Smooth muscle cell of trachea (primary cell): ENCODE measurements around the gene CLIC2. TPM values are rescaled to one million over a fixed set of nuclear protein-coding genes. Genes with fewer than 3 reads are reported as not detected.

Experiments used
- total RNA-seq: library from RNA; depleted of rRNA; stranded (reverse); fragments of >200 nt; gene quantifications from 2 replicates; pipeline ENCODE4 v1.2.1, GENCODE V29; 2014

CLIC2 gene
- total RNA-seq, result 29.4 and 29.8 TPM in 2 replicates

GRCh38 chrX:155334486-155335336 is at the start of gene CLIC2:
Gene CLIC2 (minus strand): TSS chrX:155334614. CDS start chrX:155334427, 187 bp downstream.

DNA sequence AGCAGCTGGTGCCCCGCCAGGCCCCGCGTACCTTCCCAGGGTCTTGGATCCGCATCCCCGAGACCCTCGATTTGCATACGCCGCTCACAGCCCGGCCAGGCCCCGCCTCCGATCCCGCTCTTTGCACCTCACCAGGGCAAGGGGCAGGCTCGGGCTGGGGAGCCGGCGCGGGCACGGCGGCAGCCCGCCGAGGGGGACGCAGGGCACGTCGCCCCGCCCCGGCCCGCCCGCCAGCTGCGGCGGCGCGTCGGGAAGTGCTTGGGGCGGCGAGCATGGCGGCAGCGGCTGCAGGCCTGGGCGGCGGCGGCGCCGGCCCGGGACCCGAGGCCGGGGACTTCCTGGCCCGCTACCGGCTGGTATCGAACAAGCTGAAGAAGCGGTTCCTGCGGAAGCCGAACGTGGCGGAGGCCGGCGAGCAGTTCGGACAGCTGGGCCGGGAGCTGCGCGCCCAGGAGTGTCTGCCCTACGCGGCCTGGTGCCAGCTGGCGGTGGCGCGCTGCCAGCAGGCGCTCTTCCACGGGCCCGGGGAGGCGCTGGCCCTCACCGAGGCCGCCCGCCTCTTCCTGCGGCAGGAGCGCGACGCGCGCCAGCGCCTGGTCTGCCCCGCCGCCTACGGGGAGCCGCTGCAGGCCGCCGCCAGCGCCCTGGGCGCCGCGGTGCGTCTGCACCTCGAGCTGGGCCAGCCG is 47.6 kb upstream of the CLIC2 start, which contains the start of gene F8A2:
F8A2 (plus strand) TSS at position 253 of the 686 bp plus-strand sequence; CDS start at position 273, 20 bp downstream.

DNA sequence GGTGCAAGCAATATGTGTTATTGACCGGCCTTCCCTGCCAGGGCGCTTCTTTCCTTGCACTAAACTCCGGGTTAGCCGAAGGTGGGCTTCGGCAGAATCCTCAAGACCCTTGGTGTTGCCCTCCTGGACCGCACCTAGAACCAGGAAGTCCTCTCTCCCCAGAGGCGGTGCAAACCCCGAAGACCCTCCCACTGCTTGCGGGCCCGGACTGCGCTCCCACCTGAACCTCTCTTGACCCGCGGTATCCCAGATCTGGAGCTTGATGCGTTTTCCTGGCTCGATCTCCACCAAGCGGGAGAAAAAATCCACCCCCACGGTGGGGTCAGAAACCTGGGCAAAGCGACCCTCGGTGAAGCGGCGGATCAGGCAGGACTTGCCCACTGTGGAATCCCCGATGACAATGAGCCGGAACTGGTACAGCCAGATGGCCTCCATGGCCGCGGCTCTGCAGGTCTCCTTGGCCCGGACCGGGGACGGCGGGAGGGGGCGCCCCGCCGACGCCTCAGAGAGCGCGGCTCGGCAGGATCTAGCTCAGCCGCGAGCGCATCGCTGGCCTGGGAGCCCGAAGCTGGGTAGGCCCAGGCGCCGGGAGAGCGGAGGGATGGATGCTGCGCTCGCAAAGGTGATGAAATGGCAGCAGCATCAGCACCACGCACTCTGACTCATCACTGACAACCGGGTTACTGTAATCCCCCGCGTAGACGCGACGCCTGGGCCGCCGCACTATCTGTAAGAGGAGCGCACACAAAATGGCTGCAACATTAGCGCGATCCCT is 70.4 kb downstream of the CLIC2 start, which contains the start of gene RAB39B:
RAB39B (minus strand) TSS at position 638 of the 775 bp plus-strand sequence; CDS start at position 435, 203 bp downstream.

Other genes with a start within 250 kb of the CLIC2 start
- 42.5 and 97.0 TPM in 2 replicates for gene VBP1, start 118.2 kb downstream of the CLIC2 start, total RNA-seq
- 1.3 and 1.7 TPM in 2 replicates for gene RAB39B, start 70.1 kb downstream of the CLIC2 start, total RNA-seq
- 1.7 TPM in 1 of 2 replicates, not detected in the other for gene F8A2, start 47.5 kb upstream of the CLIC2 start, total RNA-seq
- 3.8 and 4.9 TPM in 2 replicates for gene F8A3, start 124.0 kb upstream of the CLIC2 start, total RNA-seq